KG1 (cell line): ENCODE data around the gene MUC5AC.
"Not testable (repeated sequence)": the region's sequence is repeated elsewhere in the genome, so short reads cannot be mapped to it uniquely, and the experiment has no call there.

ENCODE experiments used
- DNase-seq: peaks from one replicate; lab custom pipeline; 2025; lab: John Stamatoyannopoulos, UW

The MUC5AC gene

GRCh38 chr11:1177771-1178090 lies 20.0 kb downstream of the MUC5AC start:
- DNase-seq: no peak

GRCh38 chr11:1178201-1178885 lies 20.6 kb downstream of the MUC5AC start:
- DNase-seq: no peak

- DNase-seq: no peak
These were observed 21.2 kb downstream of the MUC5AC start for GRCh38 chr11:1178906-1179305.

- DNase-seq: no peak
These were observed 21.9 kb downstream of the MUC5AC start for GRCh38 chr11:1179641-1180040.

GRCh38 chr11:1180171-1180570 lies 22.4 kb downstream of the MUC5AC start:
- no peak for DNase-seq

GRCh38 chr11:1180947-1181391 lies 23.2 kb downstream of the MUC5AC start:
- no peak for DNase-seq

GRCh38 chr11:1181420-1181819 lies 23.7 kb downstream of the MUC5AC start:
- no peak for DNase-seq

- no peak for DNase-seq
These were observed 24.2 kb downstream of the MUC5AC start for GRCh38 chr11:1181853-1182535.

GRCh38 chr11:1184139-1184538 lies 26.4 kb downstream of the MUC5AC start:
- not testable (repeated sequence) for DNase-seq

GRCh38 chr11:1188451-1189130 lies 30.8 kb downstream of the MUC5AC start:
- DNase-seq: not testable (repeated sequence)

GRCh38 chr11:1189816-1190215 lies 32.1 kb downstream of the MUC5AC start:
- not testable (repeated sequence) for DNase-seq

GRCh38 chr11:1191786-1192470 lies 34.2 kb downstream of the MUC5AC start:
- DNase-seq: not testable (repeated sequence)

- DNase-seq: no peak
These were observed 35.1 kb downstream of the MUC5AC start for GRCh38 chr11:1192741-1193325.

GRCh38 chr11:1193326-1194230 lies 35.8 kb downstream of the MUC5AC start:
- no peak for DNase-seq

- DNase-seq: no peak
These were observed 36.7 kb downstream of the MUC5AC start for GRCh38 chr11:1194231-1194976.

GRCh38 chr11:1194977-1195681 lies 37.4 kb downstream of the MUC5AC start:
- DNase-seq: no peak

- no peak for DNase-seq
These were observed 38.1 kb downstream of the MUC5AC start for GRCh38 chr11:1195682-1196515.

- DNase-seq: no peak
These were observed 39.0 kb downstream of the MUC5AC start for GRCh38 chr11:1196516-1197391.
